HG02884 (cell line): ENCODE results near the gene TMEM97.
"Not testable (repeated sequence)": the region's sequence is repeated elsewhere in the genome, so short reads cannot be mapped to it uniquely, and the experiment has no call there.

ENCODE experiments used
- ATAC-seq: cut with Tn5 transposase; IDR thresholded peaks from one replicate; pipeline ENCODE4 v1.9.1; 2021; ENCODE audit warnings: mild to moderate bottlenecking, moderate library complexity; ENCODE audit not compliant: unreplicated experiment

Gene TMEM97

GRCh38 chr17:28335959-28336871 is 17.2 kb downstream of the TMEM97 start:
- ATAC-seq: no peak

GRCh38 chr17:28338056-28338768 is 19.2 kb downstream of the TMEM97 start:
- no peak for ATAC-seq

- not testable (repeated sequence) for ATAC-seq
Measured at GRCh38 chr17:28338769-28339212, 19.8 kb downstream of the TMEM97 start.

- no peak for ATAC-seq
Measured at GRCh38 chr17:28339431-28339830, 20.4 kb downstream of the TMEM97 start.

GRCh38 chr17:28340374-28340773 is 21.4 kb downstream of the TMEM97 start:
- no peak for ATAC-seq

GRCh38 chr17:28341516-28341915 is 22.5 kb downstream of the TMEM97 start:
- ATAC-seq: no peak

- no peak for ATAC-seq
Measured at GRCh38 chr17:28342313-28342712, 23.3 kb downstream of the TMEM97 start.

- ATAC-seq: no peak
Measured at GRCh38 chr17:28343491-28343932, 24.5 kb downstream of the TMEM97 start.

- ATAC-seq: no peak
Measured at GRCh38 chr17:28344011-28344410, 25.0 kb downstream of the TMEM97 start.

- no peak for ATAC-seq
Measured at GRCh38 chr17:28344435-28344901, 25.5 kb downstream of the TMEM97 start.

GRCh38 chr17:28345419-28346198 is 26.6 kb downstream of the TMEM97 start:
- ATAC-seq: no peak

GRCh38 chr17:28346199-28346580 is 27.2 kb downstream of the TMEM97 start:
- no peak for ATAC-seq

GRCh38 chr17:28346746-28347246 is 27.8 kb downstream of the TMEM97 start:
- no peak for ATAC-seq

- ATAC-seq: no peak
Measured at GRCh38 chr17:28347261-28347891, 28.4 kb downstream of the TMEM97 start.

- no peak for ATAC-seq
Measured at GRCh38 chr17:28348979-28349378, 30.0 kb downstream of the TMEM97 start.

- no peak for ATAC-seq
Measured at GRCh38 chr17:28350271-28350670, 31.3 kb downstream of the TMEM97 start.

- ATAC-seq: peak; percentile 91
Measured at GRCh38 chr17:28357061-28357900, 38.3 kb downstream of the TMEM97 start, which contains the start of gene POLDIP2. POLDIP2 (minus strand) TSS chr17:28357527; CDS start chr17:28357448, 79 bp downstream.

- no peak for ATAC-seq
Measured at GRCh38 chr17:28357901-28358197, 38.8 kb downstream of the TMEM97 start.

- no peak for ATAC-seq
Measured at GRCh38 chr17:28363186-28363585, 44.2 kb downstream of the TMEM97 start.
